Thymus (tissue), 11 donors: ENCODE measurements around the gene ITGB1BP1. TPM values are rescaled to one million over a fixed set of nuclear protein-coding genes. Genes with fewer than 3 reads are reported as not detected.
"Not testable (repeated sequence)": the region's sequence is repeated elsewhere in the genome, so short reads cannot be mapped to it uniquely, and the experiment has no call there.

Source experiments
- DNase-seq, 9 donors: peaks; one replicate each; pipeline ENCODE4 v3.0.0-alpha.2; 2013; ENCODE audit warnings: low spot score in 9 of 9, low read depth in 6 of 9, missing footprints in 1 of 9
- H3K27ac ChIP-seq, 2 donors: one replicate each; pipeline ENCODE4 v1.5.1; 2013; ENCODE audit warnings: control low read depth in 1 of 2, low read depth in 1 of 2, low read length in 1 of 2, mild to moderate bottlenecking in 1 of 2, moderate library complexity in 1 of 2
- H3K27me3 ChIP-seq, 2 donors: one replicate each; pipeline ENCODE4 v1.5.1; 2013; ENCODE audit warnings: low read length in 1 of 2; ENCODE audit not compliant: control insufficient read depth in 2 of 2, insufficient read depth in 1 of 2
- H3K36me3 ChIP-seq, 2 donors: one replicate each; pipeline ENCODE4 v1.5.1; 2013; ENCODE audit warnings: low read length in 1 of 2, mild to moderate bottlenecking in 1 of 2, moderate library complexity in 1 of 2; ENCODE audit not compliant: control insufficient read depth in 2 of 2, insufficient read depth in 2 of 2
- H3K4me1 ChIP-seq, 2 donors: one replicate each; pipeline ENCODE4 v1.5.1; 2013; ENCODE audit warnings: low read length in 2 of 2; ENCODE audit not compliant: control insufficient read depth in 2 of 2, insufficient read depth in 2 of 2
- H3K4me3 ChIP-seq, 2 donors: one replicate each; pipeline ENCODE4 v1.5.1; 2013; ENCODE audit warnings: low read length in 2 of 2, control low read depth in 1 of 2, mild to moderate bottlenecking in 1 of 2
- H3K9me3 ChIP-seq, 2 donors: one replicate each; pipeline ENCODE4 v1.5.1; 2013; ENCODE audit warnings: low read length in 1 of 2, mild to moderate bottlenecking in 1 of 2; ENCODE audit not compliant: control insufficient read depth in 2 of 2, insufficient read depth in 1 of 2
- WGBS: extraction: QIAGEN DNeasy Blood & Tissue Kit; methylation state at CpG from one replicate; pipeline ENCODE4 v1.1.7; 2013; 5-methylcytosine and 5-hydroxymethylcytosine counted together
- polyA plus RNA-seq: library from polyadenylated mRNA; stranded (reverse); fragments of 200-250 nt; gene quantifications from one replicate; pipeline ENCODE4 v1.2.3, GENCODE V29; 2013
- total RNA-seq: library from RNA; stranded (reverse); fragments of 120-200 nt; gene quantifications from one replicate; pipeline ENCODE4 v1.2.4, GENCODE V29; 2013
- donor health status: healthy.

Gene ITGB1BP1
- total and polyA plus RNA-seq, 2 donors: 37.3 to 116 TPM

DNA sequence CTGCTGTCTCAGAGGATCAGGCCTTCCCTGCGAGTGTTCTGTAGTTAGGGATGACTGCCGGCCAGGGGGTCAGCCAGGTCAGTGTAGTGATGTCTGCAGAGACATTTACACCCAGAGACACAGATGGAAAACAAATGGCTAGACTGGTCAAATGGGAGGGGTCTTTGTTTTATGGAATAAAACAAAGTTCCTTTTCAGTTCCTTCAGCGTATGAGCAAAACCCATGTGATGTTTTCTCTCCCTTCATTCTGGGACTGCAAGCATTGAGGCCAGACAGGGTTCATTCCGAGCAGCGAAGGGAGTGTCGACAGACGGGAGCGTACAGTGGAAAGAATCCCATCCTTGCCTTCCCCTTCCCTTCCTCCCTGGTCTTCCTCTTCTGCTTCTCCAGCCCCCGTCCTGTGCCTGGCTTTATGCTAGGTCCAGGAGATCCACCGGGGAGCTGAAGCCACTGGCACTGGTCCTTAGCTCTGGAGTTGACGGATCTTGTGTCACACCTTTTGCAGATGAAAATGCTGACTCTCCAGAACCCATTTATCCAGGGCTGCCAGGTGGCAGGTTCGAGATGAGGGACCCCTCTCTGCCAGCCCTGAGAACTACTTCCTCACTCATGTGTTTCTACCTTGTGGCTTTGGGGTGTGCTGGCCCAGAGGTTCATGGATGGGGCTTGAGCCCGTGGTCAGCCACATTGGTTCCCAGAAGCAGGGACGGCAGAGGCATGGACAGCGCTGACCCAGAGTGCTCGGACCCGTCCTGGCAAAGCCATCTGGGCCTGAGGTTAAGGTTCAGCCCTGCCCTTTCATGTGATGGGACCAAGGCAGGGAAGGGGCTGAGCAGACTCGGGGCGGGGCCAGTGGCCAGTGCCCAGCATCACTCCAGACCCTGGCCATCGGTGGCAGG is 24.2 kb downstream of the ITGB1BP1 start:
- no peak for DNase-seq
- H3K4me3 ChIP-seq: no peak overlapping the region
- H3K27ac ChIP-seq: peak overlapping the region in 1 of 2 donors; percentile 20
- no peaks in the 10 kb centered on the region for H3K9me3 ChIP-seq
- no peaks in the 10 kb centered on the region for H3K27me3 ChIP-seq
- H3K4me1 ChIP-seq: no peaks in the 10 kb centered on the region
- 90% methylated on average over 20 of the region's 20 CpGs for WGBS
- H3K36me3 ChIP-seq: peaks cover 0 to 5% of the 10 kb centered on the region in 2 donors

DNA sequence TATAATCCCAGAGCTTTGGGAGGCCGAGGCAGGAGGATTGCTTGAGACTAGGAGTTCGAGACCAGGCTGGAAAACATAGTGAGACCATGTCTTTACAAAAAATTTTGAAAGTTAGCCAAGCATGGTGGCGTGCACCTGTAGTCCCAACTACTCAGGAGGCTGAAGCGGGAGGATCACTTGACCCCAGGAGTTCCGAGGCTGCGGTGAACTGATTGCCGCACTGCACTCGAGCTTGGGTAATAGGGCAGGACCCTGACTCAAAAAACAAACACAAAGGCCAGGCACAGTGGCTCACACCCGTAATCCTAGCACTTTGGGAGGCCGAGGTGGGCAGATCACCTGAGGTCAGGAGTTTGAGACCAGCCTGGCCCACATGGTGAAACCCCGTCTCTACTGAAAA is 25.1 kb downstream of the ITGB1BP1 start:
- DNase-seq, H3K4me1 ChIP-seq, H3K27ac ChIP-seq, H3K4me3 ChIP-seq, H3K36me3 ChIP-seq, H3K27me3 ChIP-seq, H3K9me3 ChIP-seq: not testable (repeated sequence)
- WGBS: 97% methylated on average over 11 of the region's 11 CpGs

DNA sequence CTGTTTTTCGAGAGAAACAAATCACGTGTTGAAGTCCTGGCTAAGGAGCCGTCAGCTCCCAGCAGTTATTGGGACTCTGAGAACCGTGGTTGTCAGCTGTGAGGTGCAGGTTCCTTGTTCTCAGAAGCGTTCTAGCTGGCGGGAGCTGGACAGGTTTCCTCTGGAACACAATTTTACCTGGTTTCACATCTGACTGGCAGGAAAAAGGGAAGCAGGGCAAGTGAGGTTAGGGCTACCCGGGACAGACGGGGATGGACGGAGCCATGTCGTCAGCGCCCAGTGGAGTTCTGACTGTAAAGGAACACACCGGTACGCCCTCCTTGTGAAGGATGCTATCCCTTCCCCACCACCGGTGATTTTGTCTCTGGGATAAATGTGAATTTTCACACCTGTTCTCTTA is 26.1 kb downstream of the ITGB1BP1 start:
- Histone ChIP-seq H3K27me3 (no peaks in the 10 kb centered on the region), H3K4me3 (no peak overlapping the region), H3K36me3 (no peaks in the 10 kb centered on the region), H3K27ac (no peak overlapping the region), H3K4me1 (no peaks in the 10 kb centered on the region), H3K9me3 (no peaks in the 10 kb centered on the region)
- whole genome bisulfite sequencing: 96% methylated on average over 14 of the region's 14 CpGs
- no peak for DNase-seq

DNA sequence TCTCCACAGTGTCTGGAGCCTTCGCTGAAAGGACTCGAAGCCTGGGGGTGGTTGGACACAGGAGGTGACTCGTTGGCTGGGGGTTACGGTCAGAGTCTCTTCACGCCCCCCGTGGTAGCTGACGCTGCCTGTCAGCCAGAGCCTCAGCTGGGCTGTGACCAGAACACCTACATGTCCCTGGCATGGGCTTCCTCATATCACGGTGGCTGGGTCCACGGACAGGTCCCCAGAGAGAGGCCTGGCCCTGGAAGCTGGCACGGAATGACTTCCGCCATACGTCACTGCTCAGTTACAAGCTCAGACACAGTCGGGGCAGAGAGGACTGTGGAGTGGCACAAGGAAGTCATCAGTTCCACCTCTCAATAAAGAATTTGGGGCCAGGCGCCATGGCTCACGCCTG is 28.5 kb downstream of the ITGB1BP1 start:
- H3K27ac ChIP-seq: no peak overlapping the region
- no peaks in the 10 kb centered on the region for H3K4me1 ChIP-seq
- no peaks in the 10 kb centered on the region for H3K27me3 ChIP-seq
- H3K9me3 ChIP-seq: no peaks in the 10 kb centered on the region
- no peak overlapping the region for H3K4me3 ChIP-seq
- no peaks in the 10 kb centered on the region for H3K36me3 ChIP-seq
- DNase-seq: no peak
- 95% methylated on average over 15 of the region's 15 CpGs for WGBS

DNA sequence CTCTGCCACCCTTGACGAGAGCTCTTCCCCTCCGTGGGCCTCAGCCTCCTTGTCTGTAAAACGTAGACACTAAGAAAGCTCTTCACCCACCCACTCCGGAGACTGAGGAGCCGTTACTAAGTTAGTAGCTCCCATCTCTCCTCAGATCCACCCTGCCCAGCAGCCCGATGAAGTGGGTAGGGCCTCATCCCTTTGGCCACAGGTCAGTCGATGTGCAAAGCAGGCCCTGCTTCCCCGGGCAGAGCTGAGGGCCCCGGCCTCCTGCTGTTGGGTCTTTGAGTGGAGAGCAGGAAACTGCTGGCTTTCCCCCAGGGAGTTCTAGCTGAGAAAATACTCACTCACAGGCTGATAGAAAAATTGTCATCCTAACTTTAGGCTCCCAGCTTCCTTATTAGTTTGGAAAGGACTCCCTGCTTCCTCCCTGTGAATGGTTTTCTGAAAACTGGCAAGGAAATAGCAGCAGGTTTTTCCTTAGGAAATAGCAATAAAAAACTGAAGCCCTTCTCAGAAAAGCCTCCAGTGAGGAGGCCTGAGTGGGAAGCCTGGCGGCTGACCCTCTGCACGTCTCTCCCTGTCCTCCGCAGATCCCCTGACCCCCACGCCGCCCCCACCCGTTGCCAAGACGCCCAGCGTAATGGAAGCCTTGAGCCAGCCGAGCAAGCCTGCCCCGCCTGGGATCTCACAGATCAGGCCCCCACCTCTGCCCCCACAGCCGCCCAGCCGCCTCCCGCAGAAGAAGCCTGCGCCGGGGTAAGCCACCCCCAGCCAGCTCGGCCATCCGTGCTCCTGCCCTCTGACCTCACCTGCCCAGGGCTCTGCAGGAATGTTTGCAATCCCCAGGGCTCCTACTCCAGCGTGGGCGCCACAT is 30.2 kb downstream of the ITGB1BP1 start:
- no peaks in the 10 kb centered on the region for H3K9me3 ChIP-seq
- no peak overlapping the region for H3K27ac ChIP-seq
- H3K27me3 ChIP-seq: no peaks in the 10 kb centered on the region
- no peak for DNase-seq
- no peak overlapping the region for H3K4me3 ChIP-seq
- H3K4me1 ChIP-seq: no peaks in the 10 kb centered on the region
- WGBS: 92% methylated on average over 28 of the region's 28 CpGs
- no peaks in the 10 kb centered on the region for H3K36me3 ChIP-seq

DNA sequence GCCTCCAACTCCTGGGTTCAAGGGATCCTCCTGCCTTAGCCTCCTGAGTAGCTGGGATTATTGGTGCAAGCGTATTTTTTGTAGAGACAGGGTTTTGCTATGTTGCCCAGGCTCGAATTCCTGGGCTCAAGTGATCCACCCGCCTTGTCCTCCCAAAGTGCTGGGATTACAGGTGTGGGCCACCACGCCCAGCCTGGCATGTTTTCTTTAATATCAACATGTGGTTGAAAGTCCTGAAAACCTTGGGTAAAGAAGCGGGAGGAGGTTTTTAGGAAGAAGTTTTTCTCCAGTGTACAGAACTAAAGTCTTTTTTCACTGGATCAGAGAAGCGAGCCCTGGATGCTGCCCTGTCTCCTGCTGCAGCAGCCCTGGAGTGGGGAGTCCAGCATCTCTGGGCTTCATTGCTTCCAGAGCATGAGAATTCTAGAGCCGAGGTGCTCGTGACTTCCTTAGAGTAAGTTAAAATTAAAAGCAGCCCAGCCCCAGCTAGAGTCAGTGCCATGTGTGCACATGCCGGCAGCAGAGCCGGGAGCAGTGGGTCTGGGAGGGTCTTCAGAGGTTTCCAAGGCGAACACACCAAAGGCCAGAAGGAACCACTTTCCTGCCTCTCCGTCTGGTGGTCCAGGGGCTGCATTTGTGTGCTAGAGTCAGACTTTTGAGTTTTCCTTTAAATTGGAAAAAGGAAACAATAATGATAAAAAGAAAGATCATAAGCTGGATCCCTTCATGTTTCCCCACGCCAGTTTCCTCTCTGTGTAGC is 31.2 kb downstream of the ITGB1BP1 start:
- no peaks in the 10 kb centered on the region for H3K27me3 ChIP-seq
- no peaks in the 10 kb centered on the region for H3K36me3 ChIP-seq
- H3K27ac ChIP-seq: no peak overlapping the region
- H3K9me3 ChIP-seq: no peaks in the 10 kb centered on the region
- DNase-seq: no peak
- no peak overlapping the region for H3K4me3 ChIP-seq
- no peaks in the 10 kb centered on the region for H3K4me1 ChIP-seq
- WGBS: 97% methylated on average over 13 of the region's 13 CpGs

DNA sequence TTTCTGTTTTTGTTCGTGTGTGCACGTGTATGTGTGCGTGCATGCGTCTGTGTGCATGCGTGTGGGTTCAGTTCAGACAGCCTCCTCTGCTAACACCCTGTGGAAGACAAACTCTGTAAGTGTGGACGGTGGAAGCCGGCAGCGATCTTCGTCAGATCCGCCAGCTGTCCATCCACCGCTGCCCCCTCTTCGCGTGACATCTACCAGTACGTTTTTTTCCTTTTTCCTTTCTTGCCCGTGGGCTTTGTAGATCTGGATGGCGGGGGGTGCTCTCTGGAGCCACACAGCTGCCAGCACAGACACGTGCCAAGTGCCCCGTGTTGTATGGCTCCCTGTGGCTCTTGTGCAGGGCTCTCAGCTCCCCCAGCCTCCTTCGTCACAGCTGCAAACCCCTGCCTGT is 32.3 kb downstream of the ITGB1BP1 start:
- no peak for DNase-seq
- H3K27ac ChIP-seq: no peak overlapping the region
- H3K27me3 ChIP-seq: no peaks in the 10 kb centered on the region
- H3K4me1 ChIP-seq: no peaks in the 10 kb centered on the region
- no peaks in the 10 kb centered on the region for H3K9me3 ChIP-seq
- H3K36me3 ChIP-seq: no peaks in the 10 kb centered on the region
- no peak overlapping the region for H3K4me3 ChIP-seq
- WGBS: 95% methylated on average over 19 of the region's 19 CpGs

DNA sequence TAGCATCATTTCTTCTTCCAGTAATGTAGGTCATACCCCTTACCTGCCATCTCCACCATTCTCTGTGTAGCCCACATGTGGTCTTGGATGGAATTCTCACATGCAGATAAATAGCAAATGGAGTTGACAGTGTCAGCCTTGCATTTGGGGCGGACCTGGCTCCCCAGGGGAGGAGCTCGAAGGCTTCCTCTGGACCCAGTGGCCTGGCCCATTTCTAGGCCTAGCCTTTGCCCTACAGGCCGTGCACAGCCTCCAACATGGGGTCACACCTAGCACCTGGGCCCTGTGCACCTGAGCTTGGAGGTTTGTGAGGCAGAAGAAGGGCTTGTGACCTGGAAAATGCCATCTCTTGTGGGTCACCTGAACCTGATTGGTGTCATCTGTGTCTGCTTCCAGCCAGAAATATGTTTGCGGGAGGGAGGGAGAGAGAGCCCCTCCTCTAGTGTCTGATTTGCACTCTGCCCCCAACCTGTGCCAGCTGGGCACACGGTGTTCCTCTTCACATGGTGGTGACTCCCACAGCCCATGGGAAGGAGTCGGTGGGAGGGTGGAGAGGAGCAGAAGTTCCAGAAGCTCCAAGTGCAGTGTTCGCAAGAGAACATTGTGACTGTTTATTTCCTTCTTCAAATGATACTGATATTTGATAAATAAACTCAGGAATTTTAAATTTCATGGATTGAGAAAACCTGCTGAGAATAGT is 33.0 kb downstream of the ITGB1BP1 start:
- no peaks in the 10 kb centered on the region for H3K27me3 ChIP-seq
- DNase-seq: no peak
- no peaks in the 10 kb centered on the region for H3K9me3 ChIP-seq
- no peaks in the 10 kb centered on the region for H3K36me3 ChIP-seq
- H3K4me1 ChIP-seq: no peaks in the 10 kb centered on the region
- H3K4me3 ChIP-seq: no peak overlapping the region
- WGBS: 89% methylated on average over 7 of the region's 7 CpGs
- no peak overlapping the region for H3K27ac ChIP-seq
